ENCODE measurements around the gene SH3RF3.

- TF ChIP-seq CTCF (conservative IDR thresholded peaks at IDR 0.05 in 1 of 2, IDR thresholded peaks at IDR 0.05 in 1 of 2; ENCODE audit: low read depth in 1 of 2, low read length in 2 of 2) (no peak), EZH2 (IDR thresholded peaks at IDR 0.05; ENCODE audit: low read length, missing control alignments) (no peak)
Measured at GRCh38 chr2:109183871-109184270, 54.9 kb downstream of the SH3RF3 start.

Measured in fibroblast of lung (primary cell).